ENCODE data around the gene LMBR1L.
"Not testable (repeated sequence)": the region's sequence is repeated elsewhere in the genome, so short reads cannot be mapped to it uniquely, and the experiment has no call there.

The LMBR1L gene

DNA sequence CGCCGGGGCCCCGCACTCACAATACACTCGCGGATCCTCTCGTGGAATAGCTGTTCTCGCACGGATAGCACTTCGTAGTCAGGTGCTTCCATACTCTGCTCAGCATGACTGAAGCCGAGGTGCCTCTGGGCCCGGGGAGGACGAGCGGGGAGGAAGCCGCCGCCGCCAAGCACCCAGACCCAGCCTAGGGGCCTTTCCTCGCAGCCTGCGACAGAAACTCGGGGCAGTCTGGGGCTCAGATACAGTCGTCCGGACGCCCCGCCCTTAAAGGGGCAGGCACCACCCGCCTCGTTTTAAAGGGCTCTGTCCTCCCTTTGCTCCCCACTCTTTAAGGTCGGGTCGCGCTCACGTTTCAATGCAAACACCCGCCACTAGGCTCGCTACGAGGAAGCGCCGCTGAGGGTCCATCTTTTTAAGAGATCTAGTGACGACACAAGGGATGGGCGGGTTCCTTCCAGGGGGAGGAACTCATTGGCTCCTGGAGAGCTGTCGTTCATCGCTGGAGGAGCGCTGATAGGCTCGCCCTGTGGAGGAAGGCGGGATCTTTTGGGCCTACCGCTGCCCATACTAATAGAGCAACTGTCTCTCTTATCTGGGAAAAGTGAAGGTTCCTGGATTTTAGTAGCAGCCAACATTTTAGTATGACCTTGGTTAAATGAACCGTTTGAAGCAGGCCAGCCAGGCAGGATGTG lies at the start of gene LMBR1L:
Gene LMBR1L (minus strand): TSS at position 384 of the 692 bp plus-strand sequence. CDS start 292 bp downstream, at position 92.
- DNase-seq: peak; percentile 98

DNA sequence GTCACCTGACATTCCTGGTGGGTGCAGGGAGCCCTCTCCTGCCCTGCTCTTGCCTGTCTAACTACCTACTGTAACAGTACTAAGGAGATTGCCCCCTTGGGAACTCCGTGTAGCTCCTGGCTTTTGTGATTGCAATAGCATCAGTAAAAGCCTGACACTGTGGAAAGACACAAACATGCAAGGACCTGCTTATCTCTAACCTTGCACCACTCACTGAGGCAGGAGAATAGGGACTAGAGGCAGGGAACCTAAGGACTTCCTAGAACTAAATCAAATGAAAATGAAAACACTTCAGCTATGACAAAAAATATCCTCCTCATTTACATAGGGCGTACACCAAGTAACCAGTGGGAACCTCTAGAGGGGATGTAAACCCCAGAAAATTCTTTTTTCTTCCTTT lies 49.8 kb upstream of the LMBR1L start:
- DNase-seq: no peak

DNA sequence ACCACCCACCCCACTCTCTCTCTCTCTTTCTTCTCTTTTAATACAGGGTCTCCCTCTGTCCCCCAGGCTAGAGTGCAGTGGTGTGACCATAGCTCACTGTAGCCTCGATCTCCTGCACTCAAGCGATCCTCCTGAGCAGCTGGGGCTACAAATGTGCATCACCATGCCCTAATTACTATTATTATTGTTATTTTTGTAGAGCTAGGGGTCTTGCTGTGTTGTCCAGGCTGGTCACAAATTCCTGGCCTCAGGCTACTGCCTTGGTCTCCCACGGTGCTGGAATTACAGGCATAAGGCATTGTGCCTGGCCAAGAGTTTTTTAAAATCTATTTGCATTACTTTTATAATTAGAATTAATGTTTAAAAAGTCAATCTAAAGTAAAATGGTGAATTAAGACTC lies 43.6 kb upstream of the LMBR1L start:
- DNase-seq: no peak

DNA sequence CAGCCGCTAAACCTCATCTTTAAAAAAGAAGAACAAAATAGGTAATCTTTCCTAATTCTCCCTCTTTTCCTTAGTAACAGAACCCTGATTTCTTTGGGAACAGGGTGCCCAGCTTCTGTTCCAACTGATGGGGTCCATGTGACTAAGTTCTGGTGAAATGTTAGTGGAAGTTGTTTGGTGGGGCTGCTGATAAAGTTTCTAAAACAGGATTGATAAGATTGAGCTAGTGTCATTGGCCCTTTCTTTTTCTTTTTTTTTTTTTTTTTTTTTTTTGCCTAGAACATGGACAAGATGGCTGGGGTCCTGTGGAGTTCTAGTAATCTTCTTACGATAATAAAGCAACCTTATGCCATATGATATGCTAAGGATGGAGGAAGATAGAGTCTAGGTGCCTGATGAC lies 36.7 kb upstream of the LMBR1L start:
- DNase-seq: no peak

DNA sequence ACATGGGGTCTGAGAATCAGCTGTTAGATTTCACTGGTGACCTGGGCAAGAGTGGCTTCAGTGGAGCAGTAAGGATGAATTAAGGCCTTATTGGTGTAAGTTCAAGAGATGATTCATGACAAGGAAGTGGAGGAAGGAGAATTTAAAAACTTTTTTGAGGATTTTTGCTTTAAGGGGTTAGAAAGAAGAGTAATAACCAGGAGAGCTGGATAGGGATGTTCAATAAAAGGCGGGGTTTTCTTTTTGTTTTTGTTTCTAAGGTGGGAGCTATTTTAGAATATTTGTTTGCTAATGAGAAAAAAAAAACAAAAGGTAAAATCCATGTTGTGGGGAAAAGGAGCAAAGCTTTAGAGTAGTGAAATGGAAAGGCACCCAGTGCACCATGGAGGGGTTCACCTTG lies 35.8 kb upstream of the LMBR1L start:
- no peak for DNase-seq

GRCh38 chr12:49144384-49144783 lies 33.7 kb upstream of the LMBR1L start:
- DNase-seq: no peak

GRCh38 chr12:49138999-49139398 lies 28.4 kb upstream of the LMBR1L start:
- no peak for DNase-seq

GRCh38 chr12:49138587-49138986 lies 27.9 kb upstream of the LMBR1L start:
- DNase-seq: no peak

DNA sequence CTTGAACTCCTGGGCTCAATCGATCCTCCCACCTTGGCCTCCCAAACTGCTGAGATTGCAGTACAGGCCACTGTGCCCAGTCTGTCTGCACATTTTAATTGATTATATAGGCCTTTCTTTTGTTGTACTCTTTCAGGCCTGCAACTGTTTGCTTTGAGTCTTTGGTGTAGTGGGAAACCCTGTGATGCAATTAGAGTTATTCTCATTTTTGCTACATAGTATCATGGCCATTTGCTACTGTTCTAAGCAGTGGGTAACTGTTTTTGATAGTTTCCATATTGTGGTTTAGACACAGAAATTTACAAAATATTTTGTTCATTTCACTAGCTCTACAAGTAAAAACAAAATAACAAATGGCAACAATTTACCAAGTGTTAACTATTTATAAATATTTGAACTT lies 26.8 kb upstream of the LMBR1L start:
- no peak for DNase-seq

GRCh38 chr12:49136997-49137396 lies 26.4 kb upstream of the LMBR1L start:
- DNase-seq: not testable (repeated sequence)

DNA sequence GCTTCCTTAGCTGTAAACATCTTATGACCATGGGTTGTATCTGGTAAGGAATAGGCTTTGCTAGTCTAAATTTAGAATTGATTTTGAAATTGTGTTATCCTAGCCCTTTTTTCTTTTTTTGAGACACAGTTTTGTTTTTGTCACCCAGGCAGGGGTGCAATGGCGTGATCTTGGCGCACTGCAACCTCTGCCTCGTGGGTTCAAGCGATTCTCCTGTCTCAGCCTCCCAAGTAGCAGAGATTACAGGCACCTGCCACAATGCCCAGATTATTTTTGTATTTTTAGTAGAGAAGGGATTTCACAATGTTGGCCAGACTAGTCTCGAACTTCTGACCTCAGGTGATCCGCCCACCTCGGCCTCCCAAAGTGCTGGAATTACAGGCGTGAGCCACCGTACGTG lies 22.9 kb upstream of the LMBR1L start:
- DNase-seq: no peak

- DNase-seq: no peak
Observed at GRCh38 chr12:49133014-49133413, 22.4 kb upstream of the LMBR1L start.

GRCh38 chr12:49131894-49132461 lies 21.3 kb upstream of the LMBR1L start:
- DNase-seq: no peak

DNA sequence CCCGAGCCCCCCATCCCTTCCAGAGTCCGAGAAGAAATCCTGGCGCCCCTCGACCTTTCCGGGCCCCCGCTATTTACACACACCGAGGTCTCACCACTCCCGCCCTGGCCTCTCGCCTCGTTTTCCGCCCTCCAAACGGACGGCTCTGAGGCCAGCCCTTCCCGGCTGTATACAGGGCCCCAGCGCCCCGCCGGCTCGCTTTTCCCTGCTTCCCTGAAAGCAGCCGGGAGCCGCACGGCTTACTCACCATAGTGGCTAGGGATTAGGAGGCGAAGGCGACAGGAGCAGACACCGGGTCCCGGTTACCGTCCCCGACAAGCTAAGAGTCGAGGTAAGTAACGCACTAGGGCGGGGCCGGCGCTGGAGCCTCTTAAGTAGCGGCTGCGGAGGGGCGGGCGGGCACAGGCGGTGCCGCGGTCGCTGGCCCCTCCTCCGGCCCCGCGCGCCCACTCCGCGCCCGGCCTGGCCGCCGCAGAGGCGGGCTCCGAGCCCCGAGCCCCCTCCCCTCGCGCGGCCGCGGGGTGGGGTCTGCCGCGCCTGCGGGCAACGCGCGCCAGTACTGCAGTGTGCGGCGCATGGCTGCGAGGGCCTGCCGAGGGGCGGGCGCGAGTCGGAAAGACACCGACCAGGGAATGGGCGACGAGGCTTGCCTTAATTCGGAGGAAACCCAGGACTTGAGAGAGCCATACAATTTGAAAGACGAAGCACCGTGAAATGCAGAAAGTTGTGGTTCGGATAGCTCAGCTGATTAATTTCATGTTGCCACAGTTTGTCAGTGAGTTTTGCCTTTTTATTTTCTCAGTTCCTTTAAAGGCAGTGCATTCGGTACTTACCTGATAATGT lies 20.6 kb upstream of the LMBR1L start, which contains the start of gene TUBA1B:
Gene TUBA1B (minus strand): TSS at position 345 of the 843 bp plus-strand sequence. CDS start 95 bp downstream, at position 250.
- peak; percentile 92 for DNase-seq

DNA sequence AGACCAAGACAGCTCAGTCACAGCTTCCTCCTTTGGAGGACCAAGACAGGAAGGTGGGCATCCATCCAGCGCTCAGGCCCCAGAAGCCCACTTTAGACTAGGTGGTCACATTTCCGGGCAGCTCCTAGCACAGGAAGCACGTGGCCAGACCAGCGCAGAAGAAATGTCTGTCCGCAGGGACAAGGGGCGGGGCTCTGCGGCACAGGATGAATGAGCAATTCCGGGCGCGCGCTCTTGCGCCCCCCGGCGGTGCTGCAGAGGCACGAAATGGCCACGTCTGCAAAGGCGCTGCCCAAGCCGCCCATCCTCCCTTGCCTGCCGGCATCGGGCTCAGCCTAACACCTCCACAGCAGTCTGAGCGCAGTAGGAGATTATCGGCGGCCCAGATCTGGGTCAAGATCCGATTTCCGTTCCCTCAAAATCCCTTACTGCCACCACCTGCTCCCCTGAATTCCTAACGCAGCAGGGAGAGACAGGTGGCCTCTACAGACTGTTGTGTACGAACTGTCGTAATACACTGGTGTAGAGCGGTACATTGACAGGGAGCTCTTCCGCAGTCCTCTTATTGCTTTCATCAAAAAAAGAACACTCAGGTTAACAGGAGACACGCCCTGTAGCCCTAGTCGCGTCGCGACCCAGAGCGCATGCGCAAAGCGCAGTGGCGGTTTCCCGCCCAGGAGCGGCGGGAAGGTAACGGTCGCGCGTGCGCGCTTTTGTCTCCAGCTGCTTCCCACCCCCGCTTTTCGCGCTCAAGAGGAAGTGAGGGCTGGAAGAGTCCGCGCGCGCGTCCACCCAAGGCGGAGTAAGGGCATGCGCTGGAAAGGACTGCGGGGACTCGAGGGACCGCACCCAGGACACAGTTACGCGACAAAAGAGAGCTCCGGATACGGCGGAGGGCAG lies 19.8 kb upstream of the LMBR1L start:
- peak; percentile 95 for DNase-seq

- no peak for DNase-seq
Observed at GRCh38 chr12:49129332-49130150, 18.9 kb upstream of the LMBR1L start.

DNA sequence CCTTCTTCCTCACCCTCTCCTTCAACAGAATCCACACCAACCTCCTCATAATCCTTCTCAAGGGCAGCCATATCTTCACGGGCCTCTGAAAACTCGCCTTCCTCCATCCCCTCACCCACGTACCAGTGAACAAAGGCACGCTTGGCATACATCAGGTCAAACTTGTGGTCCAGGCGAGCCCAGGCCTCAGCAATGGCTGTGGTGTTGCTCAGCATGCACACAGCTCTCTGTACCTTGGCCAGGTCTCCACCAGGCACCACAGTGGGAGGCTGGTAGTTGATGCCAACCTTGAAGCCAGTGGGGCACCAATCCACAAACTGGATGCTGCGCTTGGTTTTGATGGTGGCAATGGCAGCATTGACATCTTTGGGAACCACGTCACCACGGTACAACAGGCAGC lies 17.3 kb upstream of the LMBR1L start:
- not testable (repeated sequence) for DNase-seq

DNA sequence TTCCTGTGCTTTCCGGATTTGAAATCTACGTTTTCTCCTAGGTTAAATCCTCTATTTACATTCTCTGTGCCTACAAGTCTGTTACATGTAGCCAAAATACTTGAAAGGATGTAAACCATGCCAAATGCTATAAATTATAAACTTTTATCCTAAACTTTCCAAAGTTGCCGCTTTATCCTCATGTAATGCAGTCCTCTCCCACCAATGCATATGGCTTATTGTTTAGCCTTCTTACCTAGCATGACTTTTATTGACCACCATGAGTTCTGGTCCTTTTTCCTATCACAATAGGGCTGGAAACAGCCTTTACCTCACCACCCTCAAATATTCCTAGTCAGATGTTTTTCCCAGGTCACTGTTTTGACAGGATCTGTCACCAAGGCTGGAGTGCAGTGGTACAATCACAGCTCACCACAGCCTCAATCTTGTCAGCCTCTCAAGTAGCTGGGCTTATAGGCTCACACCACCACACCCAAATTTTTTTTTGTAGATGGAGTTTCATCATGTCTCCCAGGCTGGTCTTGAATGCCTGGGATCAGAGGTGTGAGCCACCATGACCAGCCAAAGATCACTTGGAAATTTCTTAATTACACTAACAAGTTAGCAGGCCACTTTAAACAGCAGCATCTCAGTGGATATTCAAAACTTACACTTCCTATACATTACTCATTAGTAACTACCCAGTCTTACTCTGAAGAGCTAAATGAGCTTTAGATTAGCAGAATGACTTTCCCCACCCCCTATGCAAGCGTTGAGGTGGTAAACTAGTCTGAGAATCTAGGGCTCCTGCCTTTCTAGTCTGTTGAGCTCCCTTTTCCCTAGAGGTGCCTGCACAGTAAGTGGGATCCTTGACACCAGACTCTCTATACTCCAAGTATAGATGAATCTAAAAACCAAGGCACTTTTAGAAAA lies 16.5 kb upstream of the LMBR1L start:
- no peak for DNase-seq

DNA sequence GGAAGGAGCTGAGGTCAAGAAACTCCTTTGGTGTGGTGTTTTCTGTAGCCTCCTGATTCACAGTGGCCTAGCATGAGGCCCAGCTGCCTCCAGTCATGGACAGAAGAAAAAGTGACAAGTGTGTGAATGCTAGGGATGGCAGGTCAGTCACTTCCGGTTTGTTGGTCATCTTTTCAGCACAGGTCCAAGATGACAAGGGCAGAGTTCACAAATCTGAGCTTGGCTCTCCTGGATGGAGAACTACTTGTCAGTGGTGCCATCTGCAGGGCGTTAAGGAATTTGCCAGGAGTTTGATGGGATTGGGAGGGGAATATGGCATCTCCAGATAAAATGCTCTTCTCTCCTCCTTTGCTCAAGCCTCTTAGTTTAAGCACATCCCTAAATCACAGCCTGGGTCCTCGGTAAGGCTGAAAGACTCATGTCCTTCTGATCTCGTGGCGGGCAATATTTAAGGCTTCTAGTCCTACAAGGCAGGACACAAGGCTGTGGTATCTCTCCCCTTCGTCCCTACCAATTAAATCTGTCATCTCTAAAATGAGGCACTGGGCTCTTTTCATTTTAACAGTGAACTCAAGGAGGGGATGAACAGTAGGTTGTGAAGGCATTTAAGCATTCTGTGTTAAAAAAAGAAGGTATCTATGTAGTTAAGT lies 10.5 kb upstream of the LMBR1L start:
- DNase-seq: no peak

DNA sequence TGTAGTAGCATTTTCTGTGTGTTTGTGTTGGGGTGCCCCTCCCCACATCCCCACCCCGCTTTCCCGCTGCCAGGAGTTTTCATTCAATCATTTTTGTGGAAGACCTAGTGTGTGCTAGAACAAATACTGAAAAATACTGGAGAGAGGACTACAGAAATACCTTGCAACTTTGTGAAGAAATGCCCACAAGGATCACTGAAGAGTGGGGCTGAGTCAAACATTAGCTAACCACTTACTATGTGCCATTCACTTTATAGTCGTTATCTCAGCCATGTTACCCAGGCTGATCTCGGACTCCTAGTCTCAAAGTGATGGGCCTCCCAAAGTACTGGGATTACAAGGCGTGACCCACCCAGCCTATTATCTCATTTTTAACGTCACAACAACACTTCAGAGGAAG lies 559 bp upstream of the LMBR1L start:
- DNase-seq: no peak

All from CD4-positive, alpha-beta T cell treated with Interleukin-4 for 4 hours (primary cell).